Nephron (organoid): Measurements from ENCODE around the gene B4GALT1.
A peak's percentile ranks its signal among the peaks of the same experiment; 100 is the strongest.

Experiments
- H3K27ac Mint-ChIP-seq, 3 experiments: 2 replicates each; pipeline ENCODE4 v1.8.0; 2020; ENCODE audit warnings: mixed read lengths in 3 of 3, mild to moderate bottlenecking in 2 of 3, moderate library complexity in 1 of 3
- H3K27me3 Mint-ChIP-seq: 2 replicates; pipeline ENCODE4 v1.8.0; 2021; ENCODE audit warnings: low read depth, mild to moderate bottlenecking, moderate library complexity, mixed read lengths
- H3K36me3 Mint-ChIP-seq: 2 replicates; pipeline ENCODE4 v1.8.0; 2020; ENCODE audit warnings: low read depth, mixed read lengths
- H3K4me1 Mint-ChIP-seq: 2 replicates; pipeline ENCODE4 v1.8.0; 2020; ENCODE audit warnings: mixed read lengths
- H3K4me3 Mint-ChIP-seq, 3 experiments: 2 replicates each; pipeline ENCODE4 v1.8.0; 2020; ENCODE audit warnings: mild to moderate bottlenecking in 3 of 3, mixed read lengths in 3 of 3, moderate library complexity in 2 of 3
- H3K9me3 Mint-ChIP-seq: 2 replicates; pipeline ENCODE4 v1.8.0; 2020; ENCODE audit warnings: mixed read lengths
- CTCF ChIP-seq, 3 experiments: fragments of 200-600 bp; sonication (generic); IDR thresholded peaks; one replicate each; pipeline ENCODE4 v1.5.0; 2021; ENCODE audit warnings: antibody characterized with exemption in 3 of 3; ENCODE audit not compliant: unreplicated experiment in 3 of 3

B4GALT1 gene

GRCh38 chr9:33068991-33069390, 98.1 kb downstream of the B4GALT1 start:
- no peaks in the 10 kb centered on the region for H3K4me1 Mint-ChIP-seq
- H3K36me3 Mint-ChIP-seq, result peaks cover 69% of the 10 kb centered on the region
- no peaks in the 10 kb centered on the region for H3K27me3 Mint-ChIP-seq
- H3K27ac Mint-ChIP-seq, result no peak overlapping the region
- no peak overlapping the region for H3K4me3 Mint-ChIP-seq
- no peak for TF ChIP-seq CTCF (IDR thresholded peaks at IDR 0.05; ENCODE audit: unreplicated experiment in 3 of 3)
- H3K9me3 Mint-ChIP-seq, result no peaks in the 10 kb centered on the region

- TF ChIP-seq CTCF (IDR thresholded peaks at IDR 0.05; ENCODE audit: unreplicated experiment in 3 of 3), result no peak
Measured at GRCh38 chr9:33065157-33066076, 101.7 kb downstream of the B4GALT1 start.

More at GRCh38 chr9:33065157-33066076, 101.7 kb downstream of the B4GALT1 start:
- H3K27me3 Mint-ChIP-seq, result no peaks in the 10 kb centered on the region
- no peaks in the 10 kb centered on the region for H3K4me1 Mint-ChIP-seq
- peak overlapping the region in 1 of 3 experiments; percentile 28 for H3K27ac Mint-ChIP-seq
- no peaks in the 10 kb centered on the region for H3K9me3 Mint-ChIP-seq
- H3K36me3 Mint-ChIP-seq, result peaks cover 71% of the 10 kb centered on the region
- H3K4me3 Mint-ChIP-seq, result no peak overlapping the region
